Measurements from ENCODE around the gene SCN5A. TPM values are rescaled to one million over a fixed set of nuclear protein-coding genes. Genes with fewer than 3 reads are reported as not detected.

The SCN5A gene
- total RNA-seq (2016; rRNA removed; fragmentation: Illumina TruSeq; extraction: Trizol) (not detected in 2 replicates), polyA plus RNA-seq (2011; rRNA removed) (0.07 and 0.22 TPM in 2 replicates), polyA minus RNA-seq (2011; rRNA and poly(A)+ RNA removed; ENCODE audit: low replicate concordance) (0.07 and 1.0 TPM in 2 replicates), Bru-seq, nascent RNA (percentile 4 among the genes with signal in this experiment), BruChase-seq, experiment 1, labeled RNA remaining after a 6-hour chase (percentile 3 among the genes with signal in this experiment), BruChase-seq, experiment 2, labeled RNA remaining after a 2-hour chase (percentile 4 among the genes with signal in this experiment)
- not detected in 2 replicates for total RNA-seq (2016; cell fraction: cytosol; rRNA removed; fragmentation: Illumina TruSeq; extraction: Trizol; ENCODE audit: low read depth)
- not detected in 2 replicates for total RNA-seq (2016; cell fraction: insoluble cytoplasmic fraction; rRNA removed; fragmentation: Illumina TruSeq; extraction: Trizol)
- not detected in 2 replicates for total RNA-seq (2016; cell fraction: membrane; rRNA removed; fragmentation: Illumina TruSeq; extraction: Trizol)
- total RNA-seq (2016; cell fraction: nucleus; rRNA removed; fragmentation: Illumina TruSeq; extraction: Trizol), result not detected in 2 replicates
- polyA plus RNA-seq (2011; cell fraction: cytosol; rRNA removed), result 0.06 and 0.07 TPM in 2 replicates
- 0.09 and 0.10 TPM in 2 replicates for polyA plus RNA-seq (2011; cell fraction: nucleus; rRNA removed)
- polyA plus RNA-seq (2012), result 0.07 and 0.08 TPM in 2 replicates
- polyA plus RNA-seq (2016; cell fraction: cytosol; fragmentation: Illumina TruSeq; extraction: Trizol; ENCODE audit: low read depth), result not detected in 2 replicates
- polyA plus RNA-seq (2016; cell fraction: insoluble cytoplasmic fraction; fragmentation: Illumina TruSeq; extraction: Trizol; ENCODE audit: low read depth), result not detected in 2 replicates
- polyA plus RNA-seq (2016; cell fraction: membrane; fragmentation: Illumina TruSeq; extraction: Trizol; ENCODE audit: low read depth), result not detected in 2 replicates
- not detected in 2 replicates for polyA plus RNA-seq (2016; cell fraction: nucleus; fragmentation: Illumina TruSeq; extraction: Trizol; ENCODE audit: insufficient read depth, low read depth)
- polyA minus RNA-seq (2011; cell fraction: cytosol; rRNA and poly(A)+ RNA removed), result not detected in 2 replicates
- not detected in 2 replicates for polyA minus RNA-seq (2011; cell fraction: nucleus; rRNA and poly(A)+ RNA removed)
- long read RNA-seq, experiment 1, result 0 reads
- long read RNA-seq, experiment 2, result 0 reads

DNA sequence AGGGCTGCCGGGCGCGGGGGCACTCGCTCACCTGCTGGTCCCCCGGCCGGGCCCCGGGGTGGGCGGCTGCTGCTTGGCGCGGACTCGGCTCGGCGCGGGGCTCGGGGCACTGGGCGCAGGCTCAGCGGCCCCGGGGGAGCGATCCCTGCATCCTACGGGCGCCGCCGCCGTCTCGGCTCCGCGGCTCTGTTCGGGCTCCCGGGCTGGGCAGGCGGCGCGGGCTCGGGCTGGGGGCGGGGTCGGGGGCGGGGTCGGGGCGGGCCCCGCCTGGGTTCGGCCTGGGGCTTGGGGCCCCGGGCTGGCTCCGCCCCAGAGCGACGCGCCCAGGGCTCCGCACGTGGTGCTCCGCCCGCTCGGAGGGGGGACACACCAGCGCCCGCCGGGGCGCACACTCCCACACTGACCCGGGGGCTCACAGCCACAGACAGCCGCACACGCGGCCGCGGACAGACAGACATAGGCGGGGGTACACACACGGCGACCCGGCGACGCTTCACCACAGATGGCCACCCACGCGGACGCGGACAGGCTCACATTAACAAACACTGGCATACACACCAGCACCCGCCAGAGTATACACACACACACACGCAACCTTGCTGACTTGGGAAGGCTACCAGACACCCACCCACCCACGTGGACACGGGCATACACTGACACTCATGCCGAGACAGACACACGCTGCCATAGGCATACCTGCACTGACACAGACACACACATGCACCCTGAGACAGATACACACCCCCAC, at the start of gene SCN5A:
TSS of gene SCN5A (minus strand) at position 188 of the 748 bp plus-strand sequence. CDS start 16,380 bp downstream, outside the sequence.
- H3K27ac ChIP-seq (ENCODE audit: extremely low read length, insufficient read depth, low read length), result no peak within 1 kb of the TSS
- 17% methylated on average over 3 of the region's 76 CpGs for WGBS (ENCODE audit: low lambda C conversion rate)
- ATAC-seq (peak; percentile 76), FAIRE-seq (no peak), DNase-seq (ENCODE audit: low spot score) (no peak)
- BruUV-seq (replicated peaks), result no TSS peak
- intact Hi-C loops (cut with micrococcal nuclease; ENCODE audit: unreplicated experiment), result loop anchor here (5.0 to 10.0 kb wide), 3 partner anchors 178 to 1155 kb away; no protein-coding TSS in a partner anchor
- H3K36me3 ChIP-seq (replicated peaks in 1 of 2; ENCODE audit: control insufficient read depth in 1 of 2, insufficient read depth in 2 of 2, low read length in 2 of 2), result no peaks in the 10 kb centered on the region
- no peaks in the 10 kb centered on the region for H3K79me2 ChIP-seq (ENCODE audit: insufficient read depth, low read length)
- H3K9ac ChIP-seq (ENCODE audit: insufficient read depth, low read depth, low read length), result no peak within 1 kb of the TSS
- ChIA-PET POLR2A (no interaction called here), CTCF (ENCODE audit: low intra/inter-chr PET ratio, low total read pairs) (interaction anchor here (2.0 kb wide), 1 partner anchor 129 kb away, joined by 15 read pairs; no protein-coding TSS in a partner anchor)
- no peaks in the 10 kb centered on the region for H4K20me1 ChIP-seq (ENCODE audit: insufficient read depth, low read length)
- H3K4me3 ChIP-seq (replicated peaks in 1 of 3; ENCODE audit: insufficient read depth in 1 of 3, low read depth in 2 of 3, low read length in 3 of 3), result peak within 1 kb of the TSS in 2 of 3 experiments; percentile 39 to 61; a peak in 4 of 6 replicates
- peaks cover 6 to 50% of the 10 kb centered on the region in 2 experiments for H3K27me3 ChIP-seq (ENCODE audit: control insufficient read depth in 1 of 2, insufficient read depth in 2 of 2, low read length in 2 of 2)
- in situ Hi-C loops (cut with HindIII; ENCODE audit: extremely low pct_ligation_motif_present, low pct_unique_long_range_greater_than_20kb), result loop anchor here (5.0 to 10.0 kb wide), 2 partner anchors 117 to 195 kb away; no protein-coding TSS in a partner anchor
- H2AFZ ChIP-seq (ENCODE audit: low read length), result no peak within 1 kb of the TSS
- H3K4me2 ChIP-seq (ENCODE audit: low read depth, low read length), result peak within 1 kb of the TSS; percentile 71
- peaks cover 13% of the 10 kb centered on the region for H3K4me1 ChIP-seq (ENCODE audit: insufficient read depth, low read length)
- no peaks in the 10 kb centered on the region for H3K9me3 ChIP-seq (ENCODE audit: low read length)
- TF ChIP-seq ZNF773 (CRISPR knock-in tag; IDR thresholded peaks at IDR 0.05; ENCODE audit: borderline replicate concordance) (no peak), RFXAP (CRISPR knock-in tag; IDR thresholded peaks at IDR 0.05; ENCODE audit: borderline replicate concordance) (no peak), MED8 (CRISPR knock-in tag; IDR thresholded peaks at IDR 0.05; ENCODE audit: insufficient replicate concordance) (no peak), MYC (CRISPR knock-in tag; IDR thresholded peaks at IDR 0.05; ENCODE audit: borderline replicate concordance) (peak; percentile 48; the same call in 1 of the 2 replicates), JARID2 (CRISPR knock-in tag; IDR thresholded peaks at IDR 0.05; ENCODE audit: insufficient replicate concordance) (no peak), ZSCAN31 (CRISPR knock-in tag; IDR thresholded peaks at IDR 0.05; ENCODE audit: low read depth) (no peak), ZNF446 (CRISPR knock-in tag; IDR thresholded peaks at IDR 0.05) (no peak)
- TF ChIP-seq, protein P1, sequence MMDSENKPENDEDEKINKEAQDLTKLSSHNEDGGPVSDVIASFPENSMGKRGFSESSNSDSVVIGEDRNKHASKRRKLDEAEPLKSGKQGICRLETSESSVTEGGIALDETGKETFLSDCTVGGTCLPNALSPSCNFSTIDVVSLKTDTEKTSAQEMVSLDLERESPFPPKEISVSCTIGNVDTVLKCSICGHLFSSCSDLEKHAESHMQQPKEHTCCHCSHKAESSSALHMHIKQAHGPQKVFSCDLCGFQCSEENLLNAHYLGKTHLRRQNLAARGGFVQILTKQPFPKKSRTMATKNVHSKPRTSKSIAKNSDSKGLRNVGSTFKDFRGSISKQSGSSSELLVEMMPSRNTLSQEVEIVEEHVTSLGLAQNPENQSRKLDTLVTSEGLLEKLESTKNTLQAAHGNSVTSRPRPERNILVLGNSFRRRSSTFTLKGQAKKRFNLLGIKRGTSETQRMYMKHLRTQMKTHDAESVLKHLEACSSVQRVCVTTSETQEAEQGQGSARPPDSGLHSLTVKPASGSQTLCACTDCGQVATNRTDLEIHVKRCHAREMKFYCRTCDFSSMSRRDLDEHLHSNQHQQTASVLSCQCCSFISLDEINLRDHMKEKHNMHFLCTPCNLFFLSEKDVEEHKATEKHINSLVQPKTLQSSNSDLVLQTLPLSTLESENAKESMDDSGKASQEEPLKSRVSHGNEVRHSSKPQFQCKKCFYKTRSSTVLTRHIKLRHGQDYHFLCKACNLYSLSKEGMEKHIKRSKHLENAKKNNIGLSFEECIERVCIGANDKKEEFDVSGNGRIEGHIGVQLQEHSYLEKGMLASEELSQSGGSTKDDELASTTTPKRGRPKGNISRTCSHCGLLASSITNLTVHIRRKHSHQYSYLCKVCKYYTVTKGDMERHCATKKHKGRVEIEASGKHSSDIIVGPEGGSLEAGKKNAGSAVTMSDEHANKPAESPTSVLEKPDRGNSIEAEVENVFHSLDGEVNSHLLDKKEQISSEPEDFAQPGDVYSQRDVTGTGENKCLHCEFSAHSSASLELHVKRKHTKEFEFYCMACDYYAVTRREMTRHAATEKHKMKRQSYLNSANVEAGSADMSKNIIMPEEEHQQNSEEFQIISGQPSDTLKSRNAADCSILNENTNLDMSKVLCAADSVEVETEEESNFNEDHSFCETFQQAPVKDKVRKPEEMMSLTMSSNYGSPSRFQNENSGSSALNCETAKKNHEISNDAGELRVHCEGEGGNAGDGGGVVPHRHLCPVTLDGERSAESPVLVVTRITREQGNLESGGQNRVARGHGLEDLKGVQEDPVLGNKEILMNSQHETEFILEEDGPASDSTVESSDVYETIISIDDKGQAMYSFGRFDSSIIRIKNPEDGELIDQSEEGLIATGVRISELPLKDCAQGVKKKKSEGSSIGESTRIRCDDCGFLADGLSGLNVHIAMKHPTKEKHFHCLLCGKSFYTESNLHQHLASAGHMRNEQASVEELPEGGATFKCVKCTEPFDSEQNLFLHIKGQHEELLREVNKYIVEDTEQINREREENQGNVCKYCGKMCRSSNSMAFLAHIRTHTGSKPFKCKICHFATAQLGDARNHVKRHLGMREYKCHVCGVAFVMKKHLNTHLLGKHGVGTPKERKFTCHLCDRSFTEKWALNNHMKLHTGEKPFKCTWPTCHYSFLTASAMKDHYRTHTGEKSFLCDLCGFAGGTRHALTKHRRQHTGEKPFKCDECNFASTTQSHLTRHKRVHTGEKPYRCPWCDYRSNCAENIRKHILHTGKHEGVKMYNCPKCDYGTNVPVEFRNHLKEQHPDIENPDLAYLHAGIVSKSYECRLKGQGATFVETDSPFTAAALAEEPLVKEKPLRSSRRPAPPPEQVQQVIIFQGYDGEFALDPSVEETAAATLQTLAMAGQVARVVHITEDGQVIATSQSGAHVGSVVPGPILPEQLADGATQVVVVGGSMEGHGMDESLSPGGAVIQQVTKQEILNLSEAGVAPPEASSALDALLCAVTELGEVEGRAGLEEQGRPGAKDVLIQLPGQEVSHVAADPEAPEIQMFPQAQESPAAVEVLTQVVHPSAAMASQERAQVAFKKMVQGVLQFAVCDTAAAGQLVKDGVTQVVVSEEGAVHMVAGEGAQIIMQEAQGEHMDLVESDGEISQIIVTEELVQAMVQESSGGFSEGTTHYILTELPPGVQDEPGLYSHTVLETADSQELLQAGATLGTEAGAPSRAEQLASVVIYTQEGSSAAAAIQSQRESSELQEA (CRISPR knock-in tag; IDR thresholded peaks at IDR 0.05; ENCODE audit: not compliant biosample characterization), result no peak
- TF ChIP-seq, protein P2, sequence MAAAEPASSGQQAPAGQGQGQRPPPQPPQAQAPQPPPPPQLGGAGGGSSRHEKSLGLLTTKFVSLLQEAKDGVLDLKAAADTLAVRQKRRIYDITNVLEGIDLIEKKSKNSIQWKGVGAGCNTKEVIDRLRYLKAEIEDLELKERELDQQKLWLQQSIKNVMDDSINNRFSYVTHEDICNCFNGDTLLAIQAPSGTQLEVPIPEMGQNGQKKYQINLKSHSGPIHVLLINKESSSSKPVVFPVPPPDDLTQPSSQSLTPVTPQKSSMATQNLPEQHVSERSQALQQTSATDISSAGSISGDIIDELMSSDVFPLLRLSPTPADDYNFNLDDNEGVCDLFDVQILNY (CRISPR knock-in tag; conservative IDR thresholded peaks at IDR 0.05), result no peak
